Breast epithelium (tissue), 3 donors: ENCODE measurements around the gene NTNG1.

Source experiments
- CTCF ChIP-seq, 3 donors: fragments of 450-650 bp; IDR thresholded peaks; one replicate each; pipeline ENCODE4 v1.5.1; 2016 to 2017; ENCODE audit warnings: antibody characterized with exemption in 3 of 3, mild to moderate bottlenecking in 3 of 3, moderate library complexity in 3 of 3
- POLR2AphosphoS5 ChIP-seq, 3 donors: sonication (generic); formaldehyde crosslinking; IDR thresholded peaks; one replicate each; pipeline ENCODE4 v1.6.1; 2017; ENCODE audit warnings: antibody characterized with exemption in 3 of 3

GRCh38 chr1:107255469-107255868 is 114.6 kb downstream of the NTNG1 start:
- no peak for TF ChIP-seq CTCF (IDR thresholded peaks at IDR 0.05)
- no peak for TF ChIP-seq POLR2AphosphoS5 (IDR thresholded peaks at IDR 0.05)
